CD4-positive, alpha-beta T cell treated with Interleukin-6 for 4 hours (primary cell): Measurements from ENCODE around the gene FICD.
A peak's percentile ranks its signal among the peaks of the same experiment; 100 is the strongest.
"Not testable (repeated sequence)": the region's sequence is repeated elsewhere in the genome, so short reads cannot be mapped to it uniquely, and the experiment has no call there.

ENCODE experiments used
- DNase-seq: peaks from one replicate; pipeline ENCODE4 v3.0.0-alpha.2; 2020; ENCODE audit warnings: mixed read lengths

The FICD gene

DNA sequence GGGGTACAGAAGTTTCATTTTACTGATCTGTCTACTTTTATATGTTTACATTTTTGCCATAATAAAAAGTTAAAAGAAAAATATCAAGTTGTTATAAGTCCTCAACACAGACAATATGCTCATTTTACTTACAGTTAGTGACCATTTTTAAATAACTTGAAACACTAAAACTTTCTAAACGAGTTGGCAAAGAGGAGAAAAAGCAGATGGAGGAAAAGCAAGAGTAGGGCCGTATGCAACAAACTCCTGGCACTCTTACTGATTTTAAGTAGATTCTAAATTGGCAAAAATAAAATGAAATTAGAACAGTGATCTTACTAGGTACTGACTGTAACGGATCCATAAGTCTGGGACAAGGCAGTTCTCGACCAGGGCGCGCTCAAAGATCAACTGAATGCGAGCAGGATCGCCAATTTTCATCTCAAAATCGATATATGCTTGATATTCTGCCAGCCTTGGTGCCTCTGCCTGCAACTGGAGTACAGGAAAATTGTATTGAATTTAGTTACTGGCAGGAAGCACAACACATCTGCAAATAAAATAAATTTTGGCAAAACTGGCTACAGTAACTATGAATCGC lies 23.6 kb downstream of the FICD start:
- no peak for DNase-seq

DNA sequence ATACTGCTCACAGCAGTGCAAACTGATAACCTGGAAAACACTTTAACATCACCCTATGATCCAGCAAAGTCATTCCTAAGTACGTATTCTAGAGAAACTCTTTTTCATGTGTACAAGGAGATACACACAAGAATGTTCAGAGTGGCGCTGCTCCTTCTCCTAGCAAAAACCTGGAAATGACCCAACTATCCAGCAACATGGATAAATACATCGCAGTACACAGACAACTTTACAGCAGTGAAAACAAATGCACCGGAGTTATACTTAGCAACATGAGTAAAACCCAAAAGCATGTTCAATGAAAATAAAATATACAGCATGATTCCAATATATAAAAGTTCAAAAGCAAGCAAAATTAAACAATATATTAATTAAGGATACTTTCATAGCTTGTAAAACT lies 27.2 kb downstream of the FICD start:
- no peak for DNase-seq

DNA sequence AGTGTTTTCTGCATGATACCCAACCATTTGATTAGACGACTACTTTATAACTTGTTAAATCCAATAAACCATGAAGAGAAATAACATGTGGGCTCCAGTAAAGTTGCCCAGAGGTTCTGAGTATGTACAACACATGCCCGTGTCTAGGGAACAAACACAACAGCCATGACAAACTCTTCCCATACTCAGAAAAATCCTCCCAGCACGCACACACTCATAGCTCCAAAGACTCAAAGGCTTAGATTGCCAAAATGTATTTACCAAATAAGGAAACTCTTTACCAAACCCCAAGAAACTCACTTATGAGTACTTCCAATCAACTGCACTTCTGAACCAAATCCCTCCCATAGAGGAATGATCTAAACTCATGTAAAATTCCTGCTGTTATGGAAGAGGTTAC lies 28.6 kb downstream of the FICD start:
- no peak for DNase-seq

DNA sequence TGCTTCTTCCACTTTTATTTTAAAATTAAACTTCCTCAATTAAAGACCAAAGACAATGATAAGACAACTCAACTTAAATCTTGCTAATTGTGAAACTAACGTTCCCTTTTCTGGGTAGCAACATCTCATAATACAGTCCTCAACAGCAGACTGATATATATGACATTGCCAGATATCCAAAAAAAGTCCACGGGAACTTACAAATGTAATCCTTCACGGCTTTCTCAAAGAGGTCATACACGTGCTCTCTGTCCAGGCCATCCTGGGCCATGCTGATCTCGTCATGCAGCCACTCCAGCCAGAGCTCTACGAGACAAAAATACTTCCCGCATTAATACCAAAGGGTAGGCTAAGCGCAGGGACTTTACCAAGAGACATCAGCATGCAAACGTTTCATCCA lies 32.6 kb downstream of the FICD start:
- no peak for DNase-seq

DNA sequence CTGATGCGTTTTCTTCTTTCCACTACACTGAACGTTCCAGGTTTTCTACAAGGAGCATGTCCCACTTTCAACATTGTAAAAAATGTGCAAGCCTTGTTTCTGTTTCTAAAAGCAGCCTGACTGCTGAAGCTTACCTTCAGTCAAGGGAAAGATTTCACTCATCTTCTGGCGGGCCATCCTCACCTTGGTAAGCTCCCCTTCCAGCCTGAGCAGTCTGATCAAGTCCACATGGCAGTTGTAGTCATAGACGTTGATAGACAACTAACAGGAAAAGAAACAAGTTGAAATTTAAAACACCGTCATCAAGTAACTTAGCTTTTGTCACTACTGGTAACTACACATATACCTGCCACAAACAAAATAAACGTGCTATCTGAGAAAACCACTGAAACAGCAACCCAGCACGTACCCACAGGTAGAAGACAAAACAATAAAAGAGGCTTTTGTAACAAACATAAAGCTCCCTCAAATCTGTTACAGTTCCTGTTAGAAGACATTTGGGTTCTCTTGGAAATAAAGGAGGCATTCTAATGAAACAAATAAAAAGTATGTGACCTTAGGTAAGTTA lies 34.0 kb downstream of the FICD start:
- DNase-seq, result no peak

DNA sequence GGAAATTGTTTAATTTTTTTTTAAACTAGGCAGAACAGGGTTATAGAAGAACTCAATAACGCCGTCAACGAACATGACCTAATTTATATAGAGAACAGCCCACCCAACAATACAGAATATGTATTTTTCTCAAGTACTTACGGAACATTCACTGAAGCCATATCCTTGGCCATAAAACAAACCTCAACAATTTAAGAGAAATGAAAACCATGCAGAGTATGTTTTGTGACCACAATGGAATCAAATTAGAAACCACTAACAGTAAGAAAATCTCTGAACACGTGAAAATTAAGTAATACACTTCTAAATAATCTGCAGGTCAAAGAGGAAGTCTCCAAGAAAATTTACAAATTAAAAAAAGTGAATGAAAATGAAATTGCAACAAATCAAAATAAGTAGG lies 36.5 kb downstream of the FICD start:
- no peak for DNase-seq

DNA sequence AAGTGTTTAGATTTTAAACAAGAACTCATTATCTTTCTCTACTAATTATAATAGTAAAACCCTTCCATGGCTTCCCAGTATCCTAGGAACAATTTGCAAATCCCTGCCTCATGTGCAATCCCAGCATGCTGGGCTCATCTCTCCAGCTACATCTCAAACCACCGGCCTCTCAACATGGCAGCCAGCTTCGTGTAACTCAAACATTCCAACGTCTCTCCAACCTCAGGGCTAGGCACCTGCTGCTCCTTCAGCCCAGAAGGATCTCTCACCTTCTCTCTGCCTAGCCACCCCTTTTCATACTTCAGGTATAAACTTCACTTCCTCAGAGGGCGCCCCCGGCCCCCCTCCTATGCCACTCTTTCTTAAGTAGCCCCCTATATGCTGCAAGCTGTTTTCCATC lies 38.7 kb downstream of the FICD start:
- DNase-seq, result no peak

DNA sequence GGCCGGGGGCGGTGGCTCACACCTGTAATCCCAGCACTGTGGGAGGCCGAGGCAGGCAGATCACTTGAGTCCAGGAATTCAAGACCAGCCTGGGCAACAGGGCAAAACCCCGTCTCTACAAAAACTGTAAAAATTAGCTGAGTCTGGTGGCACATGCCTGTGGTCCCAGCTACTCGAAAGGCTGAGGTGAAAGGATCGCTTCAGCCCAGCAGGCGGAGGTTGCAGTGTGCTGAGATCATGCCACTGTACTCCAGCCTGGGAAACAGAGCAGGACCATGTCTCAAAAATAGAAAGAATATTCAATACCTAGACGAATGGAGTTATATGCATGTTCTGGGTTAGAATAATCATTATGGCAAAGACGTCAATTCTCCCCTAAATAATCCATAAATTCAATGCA lies 40.3 kb downstream of the FICD start:
- DNase-seq, result not testable (repeated sequence)

DNA sequence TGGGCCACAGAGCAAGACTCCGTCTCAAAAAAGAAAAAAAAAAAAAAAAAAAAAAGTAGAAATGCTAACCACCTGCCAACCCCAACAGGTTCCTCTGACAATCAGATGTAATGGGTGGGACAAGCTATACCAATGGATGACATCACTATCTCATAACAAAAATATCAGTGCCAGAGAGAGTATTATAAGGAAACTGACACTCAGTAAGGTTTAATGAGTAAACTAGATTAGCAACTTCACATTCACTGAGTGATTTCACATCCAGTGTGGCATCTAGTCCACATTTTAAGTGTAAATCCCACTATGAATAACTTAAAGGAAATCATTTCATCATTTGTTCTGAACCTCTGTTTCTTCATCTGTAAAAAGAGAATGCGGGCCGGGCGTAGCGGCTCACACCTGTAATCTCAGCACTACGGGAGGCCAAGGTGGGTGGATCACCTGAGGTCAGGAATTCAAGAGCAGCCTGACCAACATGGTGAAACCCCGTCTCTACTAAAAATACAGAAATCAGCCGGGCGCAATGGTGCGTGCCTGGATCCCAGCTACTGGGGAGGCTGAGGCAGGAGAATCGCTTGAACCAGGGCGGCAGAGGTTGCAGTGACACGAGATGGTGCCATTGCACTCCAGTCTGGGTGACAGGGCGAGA lies 44.1 kb downstream of the FICD start:
- no peak for DNase-seq

DNA sequence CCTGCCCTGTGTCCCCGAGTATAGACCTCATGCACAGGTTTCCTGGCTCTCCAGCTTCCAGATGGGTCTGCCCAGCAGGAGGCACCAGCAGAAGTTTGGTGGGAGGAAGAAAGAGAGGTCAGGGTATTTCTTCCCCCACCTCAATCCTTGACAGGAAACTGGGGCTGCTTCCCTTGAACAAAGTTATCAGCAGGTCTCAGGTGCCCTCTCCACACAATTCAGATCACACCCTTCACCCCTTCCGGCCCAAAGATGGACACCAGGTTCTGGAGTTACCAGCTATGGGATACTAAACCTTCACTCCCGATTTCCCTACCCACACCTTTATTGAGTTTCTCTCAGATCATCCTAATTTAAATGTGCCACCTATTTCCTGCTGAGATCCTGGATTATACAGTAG lies 44.7 kb downstream of the FICD start:
- DNase-seq, result no peak

DNA sequence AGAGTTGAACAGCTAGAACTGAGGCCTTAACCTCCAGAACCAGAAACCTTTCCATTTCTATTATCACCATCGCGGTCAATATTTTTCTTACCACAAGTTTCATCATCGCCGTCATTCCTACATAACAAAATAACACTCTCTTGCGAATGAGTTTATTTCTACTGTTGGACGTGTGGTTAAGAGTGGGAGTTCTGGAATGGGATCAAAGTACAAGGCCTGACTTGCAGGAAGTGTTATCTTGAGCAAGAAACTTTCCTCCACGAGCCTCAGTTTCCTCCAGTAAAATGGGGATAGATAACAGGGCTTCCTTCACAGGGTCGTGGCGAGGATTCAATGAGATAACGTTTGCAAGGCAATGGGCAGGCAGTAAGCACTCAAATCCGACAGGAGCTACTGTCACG lies 45.2 kb downstream of the FICD start:
- no peak for DNase-seq

DNA sequence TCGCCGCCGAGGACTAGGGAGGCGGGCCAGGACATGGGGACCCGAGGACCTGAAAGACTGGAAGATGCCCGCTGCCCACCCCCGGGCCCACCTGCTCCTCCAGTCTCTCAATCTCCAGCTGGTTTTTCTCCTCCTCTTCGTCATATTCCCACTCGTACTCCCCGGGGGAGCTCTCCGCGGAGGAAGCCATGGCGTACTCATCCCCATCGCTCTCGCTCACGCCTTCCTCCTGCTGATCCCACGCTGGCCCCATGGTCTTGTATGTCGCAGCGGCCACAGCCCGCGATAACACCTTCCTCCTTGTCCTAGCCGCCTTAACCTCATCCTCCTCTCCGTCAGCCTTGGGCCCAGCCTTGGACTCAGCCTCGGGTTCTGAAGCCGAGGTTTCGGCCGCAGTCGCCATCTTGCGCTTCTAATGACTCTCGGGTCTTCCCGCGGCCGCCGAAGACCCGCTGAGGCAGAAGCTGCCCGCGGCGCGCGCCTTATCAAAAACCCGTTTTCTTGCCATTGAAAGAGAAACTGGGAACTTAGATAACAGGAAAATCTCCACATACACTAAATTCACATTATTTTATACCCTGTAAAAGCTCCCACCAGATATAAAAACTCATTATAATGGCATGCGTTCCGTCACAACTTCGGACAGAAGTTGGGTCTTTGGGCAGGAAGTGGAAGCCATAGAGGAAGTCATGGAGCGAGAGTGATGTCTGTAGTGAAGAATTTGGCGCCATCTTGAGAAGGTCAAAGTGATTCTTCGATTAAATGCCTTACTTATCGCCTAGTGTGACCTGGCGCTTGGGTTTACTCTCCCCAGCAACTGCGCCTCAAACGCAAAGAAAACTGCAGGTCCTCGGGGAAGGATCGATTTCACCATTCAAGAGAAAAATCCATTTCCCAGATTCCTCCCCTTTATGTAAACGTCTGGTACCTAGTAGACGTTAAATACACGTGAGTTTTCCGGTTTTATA lies 46.0 kb downstream of the FICD start, which contains the start of gene SART3:
Gene SART3, minus strand, starts transcription at position 422 of the 968 bp plus-strand sequence. Its CDS starts 19 bp downstream, at position 403.
- DNase-seq, result peak; percentile 82

DNA sequence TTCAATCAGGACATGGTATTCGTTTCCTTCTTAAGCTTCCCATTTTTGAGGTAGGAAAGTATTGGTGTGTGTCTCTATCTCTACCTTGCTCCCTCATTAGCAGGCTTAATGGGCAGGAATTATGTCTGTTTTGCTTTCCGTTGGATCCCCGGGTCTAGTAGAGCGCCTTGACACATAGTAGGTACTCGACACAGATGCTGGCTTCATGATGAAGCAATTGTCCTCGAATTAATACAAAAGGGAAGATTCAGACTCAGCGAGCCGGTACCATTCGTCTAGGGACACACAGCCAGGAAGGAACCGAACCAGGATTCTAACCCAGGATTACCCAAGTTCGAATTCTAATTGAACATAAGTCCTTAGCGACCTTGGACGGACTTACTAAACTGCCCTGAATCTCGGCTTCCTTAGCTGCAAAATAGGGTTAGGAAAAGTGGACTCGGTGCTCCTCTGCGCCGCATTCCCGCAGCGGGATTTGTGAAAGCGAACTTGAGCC lies 46.8 kb downstream of the FICD start:
- DNase-seq, result no peak

DNA sequence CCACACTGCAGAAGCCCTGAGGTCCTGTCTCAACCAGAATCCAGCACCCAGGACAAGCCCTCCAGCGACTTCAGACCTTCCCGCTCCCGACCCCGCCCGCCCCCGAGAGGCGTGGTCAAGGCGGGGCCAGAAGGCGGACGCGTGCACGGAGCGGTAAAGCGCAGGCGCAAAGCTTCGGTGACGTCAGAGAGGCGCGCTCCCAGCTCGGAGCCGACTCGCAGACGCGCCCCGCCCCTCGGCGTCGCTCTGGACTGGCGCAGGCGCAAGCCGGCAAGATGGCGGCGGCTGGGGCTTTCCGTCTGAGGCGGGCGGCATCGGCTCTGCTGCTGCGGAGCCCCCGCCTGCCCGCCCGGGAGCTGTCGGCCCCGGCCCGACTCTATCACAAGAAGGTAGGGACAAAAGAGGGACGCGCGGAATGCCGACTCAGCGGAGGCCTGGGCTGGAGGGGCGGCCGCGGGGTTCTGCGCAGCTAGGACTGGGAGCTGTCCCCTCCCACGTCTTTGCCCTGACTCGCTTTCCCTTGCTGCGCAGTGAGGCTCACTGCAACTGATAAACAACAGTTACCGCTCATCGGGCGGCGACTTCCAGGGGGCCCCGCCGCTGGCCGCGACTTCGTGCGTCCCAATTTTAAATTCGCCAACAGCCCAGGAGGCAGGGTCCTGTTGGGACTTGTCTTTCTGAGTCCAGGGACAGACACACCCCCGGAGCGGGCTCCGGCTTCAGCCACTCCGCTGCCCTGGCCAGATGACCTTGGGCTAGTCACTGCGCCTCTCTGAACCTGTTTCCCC lies 47.5 kb downstream of the FICD start, which contains the start of gene ISCU:
Gene ISCU, plus strand, starts transcription at position 249 of the 788 bp plus-strand sequence. Its CDS starts 27 bp downstream, at position 276.
- peak; percentile 99 for DNase-seq

DNA sequence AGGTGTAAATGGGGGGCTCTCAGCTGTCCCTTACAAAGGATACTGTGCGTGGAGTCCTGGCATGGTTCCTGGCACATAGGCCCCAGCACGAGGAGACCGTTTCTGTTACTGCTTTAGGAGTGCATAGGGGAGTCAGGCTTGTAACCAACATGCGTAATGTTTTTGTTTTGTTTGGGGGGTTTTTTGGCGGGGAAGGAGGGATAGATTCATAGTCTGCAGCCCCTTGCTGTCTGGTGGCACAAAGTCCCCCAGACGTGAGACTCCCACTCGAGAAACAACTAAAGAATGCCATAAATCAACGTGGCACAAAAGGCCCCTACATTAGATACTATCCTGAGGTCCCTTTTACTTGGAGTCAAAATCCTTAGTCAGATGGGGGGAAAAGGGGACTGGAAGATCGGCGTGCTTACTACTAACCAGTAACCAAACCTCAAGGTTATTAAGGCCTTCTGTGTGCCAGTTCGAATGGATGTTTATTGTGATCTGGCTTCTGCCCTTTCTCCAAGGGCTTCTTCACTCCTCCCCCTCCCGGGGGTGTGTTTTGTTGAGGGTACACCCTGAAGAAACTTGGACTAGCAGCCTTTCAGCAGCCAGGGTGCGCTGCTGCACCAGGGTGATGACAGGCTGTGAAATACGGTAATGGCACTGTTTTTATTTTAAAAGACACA lies 48.2 kb downstream of the FICD start:
- peak; percentile 91 for DNase-seq

DNA sequence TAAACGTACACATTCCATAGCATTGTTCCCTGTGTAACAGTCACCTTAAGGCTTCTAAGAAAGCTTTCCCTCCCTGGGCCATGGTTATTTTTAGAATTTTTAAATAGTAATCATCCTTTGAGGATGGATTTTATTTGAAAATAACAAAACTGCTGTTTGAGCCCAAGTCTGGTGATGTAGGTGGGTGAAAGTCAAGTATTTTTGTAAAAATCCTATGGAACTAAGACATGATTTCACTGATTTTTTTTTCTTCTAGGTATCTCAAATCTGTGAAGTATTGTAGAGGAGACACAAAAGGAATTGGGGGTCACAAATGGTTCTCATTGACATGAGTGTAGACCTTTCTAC lies 48.7 kb downstream of the FICD start:
- no peak for DNase-seq

DNA sequence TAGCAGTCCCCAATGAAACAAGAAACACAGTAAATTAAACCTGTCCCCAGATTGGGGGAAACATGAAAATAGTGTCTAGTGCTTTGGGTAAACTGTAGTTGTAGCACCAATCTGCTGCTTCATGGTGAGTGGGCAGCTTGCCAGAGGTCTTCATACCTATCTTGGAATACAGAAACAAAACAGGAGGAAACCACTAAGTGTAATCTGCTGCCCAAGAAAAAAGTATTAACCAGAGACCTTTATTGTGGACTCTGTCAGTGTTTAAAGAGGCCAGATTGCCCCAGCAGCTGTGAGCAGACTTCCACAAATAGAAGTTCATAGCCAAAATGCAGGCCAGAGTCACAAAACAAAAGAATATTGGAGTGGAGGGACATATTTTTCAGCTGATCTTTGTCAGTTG lies 49.6 kb downstream of the FICD start:
- no peak for DNase-seq

DNA sequence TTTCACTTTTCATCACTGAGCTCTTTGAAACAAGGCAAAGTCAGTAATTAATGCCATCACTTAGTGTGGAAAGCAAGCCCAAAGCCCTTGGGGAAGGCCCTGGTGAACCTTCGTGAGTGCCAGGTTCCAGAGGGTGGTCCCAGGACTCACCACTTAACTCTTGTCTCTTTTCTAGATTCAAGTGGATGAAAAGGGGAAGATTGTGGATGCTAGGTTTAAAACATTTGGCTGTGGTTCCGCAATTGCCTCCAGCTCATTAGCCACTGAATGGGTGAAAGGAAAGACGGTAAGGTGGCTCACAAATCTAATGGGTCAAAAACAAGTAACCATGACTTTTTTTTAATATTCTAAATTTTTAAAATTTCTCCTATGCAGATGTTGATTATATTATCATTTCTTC lies 50.1 kb downstream of the FICD start:
- DNase-seq, result no peak

DNA sequence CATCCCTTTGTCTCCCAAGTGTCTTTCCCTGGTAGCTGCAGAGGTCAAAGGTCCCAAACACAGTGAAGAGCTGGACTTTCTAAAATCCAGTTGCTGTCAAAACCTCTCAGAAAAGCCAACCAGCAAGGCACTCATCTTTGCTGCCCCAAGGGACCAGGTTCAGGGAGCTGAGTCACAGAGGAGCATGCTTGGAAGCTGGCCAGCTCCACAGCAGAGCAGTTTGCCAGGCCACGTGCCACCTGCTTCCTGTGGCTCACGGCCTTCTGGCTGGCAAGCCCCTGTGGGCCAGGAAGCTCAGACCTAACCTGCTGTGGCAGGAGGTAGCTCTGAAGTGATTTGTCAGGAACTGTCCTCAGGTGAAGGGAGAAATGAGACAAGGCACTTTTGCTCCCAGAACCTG lies 50.9 kb downstream of the FICD start:
- DNase-seq, result peak; percentile 83

DNA sequence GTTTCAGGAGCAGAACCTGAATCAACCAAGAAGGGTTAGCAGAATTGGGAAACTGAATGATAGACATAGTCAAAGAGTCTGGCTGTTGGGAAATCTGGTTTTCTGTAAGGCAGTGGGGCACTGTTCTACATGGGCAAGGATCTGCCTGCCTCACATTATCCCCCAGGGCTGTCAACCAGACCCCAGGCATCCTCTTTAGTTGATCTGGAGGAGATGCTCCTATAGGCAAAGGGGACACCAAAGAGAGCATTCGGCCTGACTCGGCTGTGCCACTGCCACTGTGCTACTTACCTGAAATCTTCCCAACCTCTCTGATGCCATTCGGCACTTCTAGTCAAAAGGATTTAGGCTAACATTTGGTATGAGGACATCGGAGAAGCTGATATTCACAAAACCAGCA lies 51.4 kb downstream of the FICD start:
- no peak for DNase-seq

DNA sequence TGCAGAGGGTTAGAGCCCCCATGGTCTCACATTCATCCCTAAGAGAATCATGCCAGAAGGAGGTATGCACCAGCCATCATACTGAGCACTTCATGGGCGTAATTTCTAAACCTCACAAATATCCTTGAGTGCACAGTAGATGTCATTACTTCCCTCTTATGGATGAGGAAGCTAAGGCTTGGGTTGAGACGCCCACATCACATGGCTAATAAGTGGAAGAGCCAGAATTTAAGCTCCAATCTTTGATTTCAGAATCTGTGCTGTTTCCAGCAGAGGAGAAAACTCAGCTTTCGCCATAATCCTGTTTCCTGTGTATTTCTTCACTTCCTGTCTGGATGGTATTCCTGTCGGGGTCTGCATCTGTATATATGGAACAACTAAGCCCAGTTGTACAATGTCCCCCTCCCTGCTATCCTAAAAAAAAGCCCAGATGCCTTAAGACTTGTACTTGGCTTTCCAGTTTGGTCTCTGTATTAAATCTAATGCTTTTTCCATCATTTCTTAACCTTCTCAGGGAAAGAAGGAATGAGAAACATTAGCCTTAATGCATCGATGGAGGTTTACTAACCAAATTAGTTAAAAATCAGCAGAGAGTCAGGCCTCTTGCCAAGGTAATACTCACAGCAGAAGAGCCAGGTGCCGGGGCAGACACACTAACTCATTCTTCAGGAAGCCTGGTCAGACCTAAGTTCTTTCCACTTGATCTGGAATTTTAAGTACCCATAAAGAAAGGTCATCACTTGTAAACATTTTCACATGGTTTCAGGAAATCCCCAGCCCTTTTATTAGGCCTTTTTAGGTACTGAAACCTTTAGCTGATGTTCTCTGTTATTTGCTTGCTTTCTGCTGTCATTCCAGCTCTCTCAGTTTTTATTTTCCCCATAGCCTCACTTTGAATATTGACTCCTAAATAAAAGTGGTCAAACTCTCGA lies 52.6 kb downstream of the FICD start:
- no peak for DNase-seq
